Adrenal gland (tissue), 5 donors: ENCODE data around the gene ZNF331.

Source experiments
- CTCF ChIP-seq, 6 experiments: fragments of 450-650 bp in 4 of 6; fragments of 200-600 bp in 2 of 6; sonication (generic) in 1 of 6; IDR thresholded peaks; 1 replicate in 5 of 6; 2 replicates in 1 of 6; pipeline versions ENCODE4 v1.5.1 to v1.8.0; 2016 to 2021; ENCODE audit warnings: antibody characterized with exemption in 6 of 6, mild to moderate bottlenecking in 2 of 6, moderate library complexity in 1 of 6
- POLR2A ChIP-seq, 2 donors: fragments of 450-650 bp; IDR thresholded peaks; one replicate each; pipeline ENCODE4 v1.6.1; 2017; ENCODE audit warnings: antibody characterized with exemption in 2 of 2, mild to moderate bottlenecking in 2 of 2, moderate library complexity in 1 of 2
- donor health status: DM: no; HTN: no; CAD: no.

GRCh38 chr19:53595510-53595867 is 57.5 kb downstream of the ZNF331 start:
- TF ChIP-seq CTCF (IDR thresholded peaks at IDR 0.05) (no peak), POLR2A (IDR thresholded peaks at IDR 0.05) (no peak)
